ENCODE data around the gene TBX1. TPM values are rescaled to one million over a fixed set of nuclear protein-coding genes. Genes with fewer than 3 reads are reported as not detected.

TBX1 gene
- polyA plus RNA-seq, 4 donors = 1.1 to 4.8 (median 1.3) TPM; not detected in 1

GRCh38 chr22:19784384-19785175 is 24.0 kb downstream of the TBX1 start:
- DNase-seq (no peak), FAIRE-seq (no peak)
- no peaks in the 10 kb centered on the region for H3K9me3 ChIP-seq (ENCODE audit: control insufficient read depth in 2 of 2, insufficient read depth in 1 of 2, low read depth in 1 of 2, low read length in 1 of 2)
- no peaks in the 10 kb centered on the region for H3K4me1 ChIP-seq (ENCODE audit: control insufficient read depth in 3 of 3, insufficient read depth in 2 of 3, low read depth in 1 of 3, low read length in 2 of 3)
- WGBS, 3 donors = 91 to 93% (median 92%) methylated on average over 33 of the region's 33 CpGs
- H3K27me3 ChIP-seq (ENCODE audit: control insufficient read depth in 3 of 3, insufficient read depth in 3 of 3, low read length in 3 of 3) = peaks cover 0 to 17% (median 0%) of the 10 kb centered on the region in 3 donors
- H3K27ac ChIP-seq (ENCODE audit: low read depth in 1 of 3, low read length in 2 of 3) = no peak overlapping the region
- H3K36me3 ChIP-seq (ENCODE audit: control insufficient read depth in 3 of 3, insufficient read depth in 2 of 3, low read depth in 1 of 3, low read length in 3 of 3) = peaks cover 0 to 10% (median 0%) of the 10 kb centered on the region in 3 donors
- H3K4me3 ChIP-seq (ENCODE audit: low read depth in 1 of 3, low read length in 3 of 3) = no peak overlapping the region

DNA sequence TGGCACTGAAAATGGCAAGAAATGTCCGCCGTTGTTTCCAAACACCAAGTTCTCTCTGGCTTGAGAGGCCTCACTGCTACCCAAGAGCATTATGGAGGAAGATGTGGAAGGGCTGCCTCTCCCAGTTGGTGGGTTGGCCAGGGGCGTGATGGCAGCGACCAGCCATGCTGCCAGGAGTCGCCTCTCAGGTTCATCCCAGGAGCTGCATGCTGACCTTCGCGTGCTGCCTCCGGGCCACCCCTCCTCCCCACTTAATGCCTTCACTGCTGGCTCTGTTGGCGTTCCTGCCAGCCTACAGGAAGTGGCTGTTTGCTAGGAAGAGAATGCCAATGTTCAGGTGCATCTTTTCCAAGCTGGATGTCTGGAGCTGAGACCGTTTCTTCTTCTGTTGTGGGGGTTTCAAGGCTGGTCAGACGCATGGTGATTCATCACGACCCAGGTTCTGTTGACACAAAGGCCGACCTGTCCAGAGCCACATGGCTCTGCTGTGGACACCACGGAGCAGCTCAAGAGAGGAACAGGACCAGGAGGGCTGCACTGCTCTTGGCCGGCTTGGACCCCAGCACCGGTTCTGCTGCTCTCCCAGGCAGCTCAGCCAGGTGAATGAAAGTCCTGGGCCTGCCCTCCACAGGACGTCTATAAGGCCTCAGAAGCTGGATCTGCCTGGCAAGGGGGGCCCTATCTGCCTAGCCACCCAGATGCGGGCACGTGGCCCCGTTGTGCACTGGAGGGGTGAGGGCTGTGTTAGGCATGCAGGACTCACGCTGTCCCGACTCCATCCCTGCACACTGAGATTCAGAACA is 25.1 kb downstream of the TBX1 start:
- Histone ChIP-seq H3K9me3 (ENCODE audit: control insufficient read depth in 2 of 2, insufficient read depth in 1 of 2, low read depth in 1 of 2, low read length in 1 of 2) (no peaks in the 10 kb centered on the region), H3K27me3 (ENCODE audit: control insufficient read depth in 3 of 3, insufficient read depth in 3 of 3, low read length in 3 of 3) (peaks cover 0 to 13% (median 0%) of the 10 kb centered on the region in 3 donors), H3K4me3 (ENCODE audit: low read depth in 1 of 3, low read length in 3 of 3) (no peak overlapping the region), H3K4me1 (ENCODE audit: control insufficient read depth in 3 of 3, insufficient read depth in 2 of 3, low read depth in 1 of 3, low read length in 2 of 3) (no peaks in the 10 kb centered on the region), H3K36me3 (ENCODE audit: control insufficient read depth in 3 of 3, insufficient read depth in 2 of 3, low read depth in 1 of 3, low read length in 3 of 3) (peaks cover 0 to 10% (median 0%) of the 10 kb centered on the region in 3 donors), H3K27ac (ENCODE audit: low read depth in 1 of 3, low read length in 2 of 3) (no peak overlapping the region)
- 88 to 89% (median 89%) methylated on average over 22 of the region's 22 CpGs for whole genome bisulfite sequencing, 3 donors
- DNase-seq (no peak), FAIRE-seq (no peak)

DNA sequence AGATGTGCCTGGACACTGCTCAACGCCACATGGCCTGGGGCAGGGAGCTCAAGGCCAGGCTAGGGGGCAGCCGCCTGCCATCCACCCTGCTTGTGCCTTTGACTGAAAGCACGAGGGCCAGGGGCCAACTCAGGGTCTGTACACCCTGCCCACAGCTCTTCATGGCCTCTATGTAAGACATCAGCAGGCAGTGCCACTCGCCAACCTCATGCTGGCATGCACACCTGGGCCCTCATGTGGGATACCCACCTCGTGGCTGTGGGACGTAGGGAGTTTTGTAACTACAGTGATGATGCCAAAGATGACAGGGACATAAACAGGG is 25.6 kb downstream of the TBX1 start:
- peaks cover 0 to under 1% of the 10 kb centered on the region in 2 donors for H3K9me3 ChIP-seq (ENCODE audit: control insufficient read depth in 2 of 2, insufficient read depth in 1 of 2, low read depth in 1 of 2, low read length in 1 of 2)
- H3K27me3 ChIP-seq (ENCODE audit: control insufficient read depth in 3 of 3, insufficient read depth in 3 of 3, low read length in 3 of 3) = peaks cover 0 to 9% (median 0%) of the 10 kb centered on the region in 3 donors
- no peak overlapping the region for H3K27ac ChIP-seq (ENCODE audit: low read depth in 1 of 3, low read length in 2 of 3)
- H3K36me3 ChIP-seq (ENCODE audit: control insufficient read depth in 3 of 3, insufficient read depth in 2 of 3, low read depth in 1 of 3, low read length in 3 of 3) = peaks cover 0 to 12% (median 0%) of the 10 kb centered on the region in 3 donors
- H3K4me1 ChIP-seq (ENCODE audit: control insufficient read depth in 3 of 3, insufficient read depth in 2 of 3, low read depth in 1 of 3, low read length in 2 of 3) = no peaks in the 10 kb centered on the region
- DNase-seq (no peak), FAIRE-seq (no peak)
- WGBS, 3 donors = 77 to 86% (median 83%) methylated on average over 6 of the region's 6 CpGs
- no peak overlapping the region for H3K4me3 ChIP-seq (ENCODE audit: low read depth in 1 of 3, low read length in 3 of 3)

DNA sequence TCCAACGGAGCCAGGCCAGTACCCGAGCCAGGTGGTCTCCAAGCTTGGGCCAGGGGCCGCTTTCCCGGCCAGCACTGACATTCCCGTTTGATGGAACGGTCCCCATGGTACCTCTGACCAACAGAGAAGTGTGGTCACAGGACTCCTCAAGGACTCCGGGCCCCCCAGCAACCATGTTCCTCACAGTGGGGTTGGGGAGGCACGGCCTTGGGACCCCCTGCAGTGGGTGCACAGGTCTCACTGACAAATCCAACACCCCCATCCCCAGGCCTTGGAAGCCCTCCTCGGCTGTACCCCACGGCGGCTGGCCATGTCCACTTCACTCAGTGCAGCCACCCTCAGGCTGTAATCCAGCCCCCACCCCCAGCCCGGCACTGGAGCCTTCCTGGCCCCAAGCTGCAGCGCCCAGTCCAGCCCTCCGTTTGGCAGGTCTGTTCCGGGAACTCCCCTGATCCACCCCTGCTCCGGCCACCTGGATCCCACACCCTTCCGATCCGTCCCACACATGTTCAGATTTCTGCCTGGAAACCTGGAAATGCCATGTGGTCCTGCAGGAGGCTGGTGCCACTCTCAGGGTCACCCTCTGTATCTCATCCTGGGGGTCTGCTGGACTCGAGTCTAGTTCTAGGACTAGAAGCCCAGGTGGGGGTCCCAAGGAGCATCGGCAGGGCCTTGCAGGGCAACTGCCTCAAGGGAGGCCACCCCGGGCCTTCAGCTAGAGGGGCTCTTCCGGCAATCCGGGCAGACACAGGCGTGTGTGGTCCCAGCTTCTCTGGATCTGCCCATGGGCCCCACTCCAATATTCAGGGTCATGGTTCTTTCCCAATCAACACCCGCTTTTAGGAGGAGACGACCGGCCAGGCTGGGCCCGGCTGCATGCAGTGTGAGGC is 26.6 kb downstream of the TBX1 start:
- no peak overlapping the region for H3K4me3 ChIP-seq (ENCODE audit: low read depth in 1 of 3, low read length in 3 of 3)
- FAIRE-seq = no peak
- peaks cover 0 to 14% (median 0%) of the 10 kb centered on the region in 3 donors for H3K36me3 ChIP-seq (ENCODE audit: control insufficient read depth in 3 of 3, insufficient read depth in 2 of 3, low read depth in 1 of 3, low read length in 3 of 3)
- 92 to 95% (median 92%) methylated on average over 28 of the region's 28 CpGs for WGBS, 3 donors
- DNase-seq = no peak
- peaks cover 0 to 9% (median 0%) of the 10 kb centered on the region in 3 donors for H3K27me3 ChIP-seq (ENCODE audit: control insufficient read depth in 3 of 3, insufficient read depth in 3 of 3, low read length in 3 of 3)
- H3K27ac ChIP-seq (ENCODE audit: low read depth in 1 of 3, low read length in 2 of 3) = no peak overlapping the region
- no peaks in the 10 kb centered on the region for H3K4me1 ChIP-seq (ENCODE audit: control insufficient read depth in 3 of 3, insufficient read depth in 2 of 3, low read depth in 1 of 3, low read length in 2 of 3)
- H3K9me3 ChIP-seq (ENCODE audit: control insufficient read depth in 2 of 2, insufficient read depth in 1 of 2, low read depth in 1 of 2, low read length in 1 of 2) = peaks cover 0 to 8% of the 10 kb centered on the region in 2 donors

GRCh38 chr22:19787849-19788141 is 27.2 kb downstream of the TBX1 start:
- Histone ChIP-seq H3K27me3 (ENCODE audit: control insufficient read depth in 3 of 3, insufficient read depth in 3 of 3, low read length in 3 of 3) (peaks cover 0 to 5% (median 0%) of the 10 kb centered on the region in 3 donors), H3K4me3 (ENCODE audit: low read depth in 1 of 3, low read length in 3 of 3) (no peak overlapping the region), H3K36me3 (ENCODE audit: control insufficient read depth in 3 of 3, insufficient read depth in 2 of 3, low read depth in 1 of 3, low read length in 3 of 3) (peaks cover 0 to 14% (median 0%) of the 10 kb centered on the region in 3 donors), H3K9me3 (ENCODE audit: control insufficient read depth in 2 of 2, insufficient read depth in 1 of 2, low read depth in 1 of 2, low read length in 1 of 2) (peaks cover 0 to 14% of the 10 kb centered on the region in 2 donors), H3K27ac (ENCODE audit: low read depth in 1 of 3, low read length in 2 of 3) (no peak overlapping the region), H3K4me1 (ENCODE audit: control insufficient read depth in 3 of 3, insufficient read depth in 2 of 3, low read depth in 1 of 3, low read length in 2 of 3) (no peaks in the 10 kb centered on the region)
- no peak for FAIRE-seq
- no peak for DNase-seq
- 91 to 93% (median 91%) methylated on average over 9 of the region's 9 CpGs for WGBS, 3 donors

- DNase-seq = no peak
- no peak for FAIRE-seq
- 93 to 97% (median 95%) methylated on average over 27 to 34 of the region's 34 CpGs for WGBS, 3 donors
Observed at GRCh38 chr22:19788661-19789225, 28.2 kb downstream of the TBX1 start.

DNA sequence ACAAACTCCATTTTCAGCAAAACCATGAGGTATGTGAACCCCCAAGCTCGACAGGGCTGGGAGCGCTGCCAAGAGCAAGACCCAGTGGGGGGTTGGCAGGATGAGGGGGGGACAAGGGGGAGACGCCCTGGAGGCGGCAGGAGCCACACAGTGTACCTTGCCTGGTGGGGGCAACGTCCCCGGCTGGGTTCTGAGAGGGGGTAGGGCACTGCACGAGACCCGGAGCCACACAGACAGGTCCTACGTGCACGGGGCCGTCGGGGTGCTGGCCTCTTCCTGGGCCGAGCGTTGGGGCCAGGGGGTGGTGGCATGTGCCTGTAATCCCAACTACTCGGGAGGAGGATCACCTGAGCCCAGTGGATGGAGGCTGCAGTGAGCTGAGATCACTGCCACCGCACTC is 28.8 kb downstream of the TBX1 start:
- FAIRE-seq (no peak), DNase-seq (no peak)
- H3K36me3 ChIP-seq (ENCODE audit: control insufficient read depth in 3 of 3, insufficient read depth in 2 of 3, low read depth in 1 of 3, low read length in 3 of 3) = peaks cover 0 to 14% (median 0%) of the 10 kb centered on the region in 3 donors
- H3K9me3 ChIP-seq (ENCODE audit: control insufficient read depth in 2 of 2, insufficient read depth in 1 of 2, low read depth in 1 of 2, low read length in 1 of 2) = peaks cover 0 to 18% of the 10 kb centered on the region in 2 donors
- H3K27ac ChIP-seq (ENCODE audit: low read depth in 1 of 3, low read length in 2 of 3) = no peak overlapping the region
- WGBS, 3 donors = 91 to 95% (median 95%) methylated on average over 16 of the region's 16 CpGs
- H3K4me1 ChIP-seq (ENCODE audit: control insufficient read depth in 3 of 3, insufficient read depth in 2 of 3, low read depth in 1 of 3, low read length in 2 of 3) = no peaks in the 10 kb centered on the region
- no peaks in the 10 kb centered on the region for H3K27me3 ChIP-seq (ENCODE audit: control insufficient read depth in 3 of 3, insufficient read depth in 3 of 3, low read length in 3 of 3)
- H3K4me3 ChIP-seq (ENCODE audit: low read depth in 1 of 3, low read length in 3 of 3) = no peak overlapping the region

More at GRCh38 chr22:19788661-19789225, 28.2 kb downstream of the TBX1 start:
- Histone ChIP-seq H3K36me3 (ENCODE audit: control insufficient read depth in 3 of 3, insufficient read depth in 2 of 3, low read depth in 1 of 3, low read length in 3 of 3) (peaks cover 0 to 14% (median 0%) of the 10 kb centered on the region in 3 donors), H3K4me1 (ENCODE audit: control insufficient read depth in 3 of 3, insufficient read depth in 2 of 3, low read depth in 1 of 3, low read length in 2 of 3) (no peaks in the 10 kb centered on the region), H3K27me3 (ENCODE audit: control insufficient read depth in 3 of 3, insufficient read depth in 3 of 3, low read length in 3 of 3) (no peaks in the 10 kb centered on the region), H3K27ac (ENCODE audit: low read depth in 1 of 3, low read length in 2 of 3) (no peak overlapping the region), H3K4me3 (ENCODE audit: low read depth in 1 of 3, low read length in 3 of 3) (no peak overlapping the region), H3K9me3 (ENCODE audit: control insufficient read depth in 2 of 2, insufficient read depth in 1 of 2, low read depth in 1 of 2, low read length in 1 of 2) (peaks cover 0 to 16% of the 10 kb centered on the region in 2 donors)

GRCh38 chr22:19789828-19790227 is 29.2 kb downstream of the TBX1 start:
- no peak for DNase-seq
- Histone ChIP-seq H3K27me3 (ENCODE audit: control insufficient read depth in 3 of 3, insufficient read depth in 3 of 3, low read length in 3 of 3) (no peaks in the 10 kb centered on the region), H3K4me1 (ENCODE audit: control insufficient read depth in 3 of 3, insufficient read depth in 2 of 3, low read depth in 1 of 3, low read length in 2 of 3) (no peaks in the 10 kb centered on the region)

More at GRCh38 chr22:19789828-19790227, 29.2 kb downstream of the TBX1 start:
- FAIRE-seq = no peak
- no peak overlapping the region for H3K27ac ChIP-seq (ENCODE audit: low read depth in 1 of 3, low read length in 2 of 3)
- H3K36me3 ChIP-seq (ENCODE audit: control insufficient read depth in 3 of 3, insufficient read depth in 2 of 3, low read depth in 1 of 3, low read length in 3 of 3) = peaks cover 0 to 14% (median 0%) of the 10 kb centered on the region in 3 donors
- peaks cover 0 to 18% of the 10 kb centered on the region in 2 donors for H3K9me3 ChIP-seq (ENCODE audit: control insufficient read depth in 2 of 2, insufficient read depth in 1 of 2, low read depth in 1 of 2, low read length in 1 of 2)
- no peak overlapping the region for H3K4me3 ChIP-seq (ENCODE audit: low read depth in 1 of 3, low read length in 3 of 3)
- WGBS, 3 donors = 76 to 97% (median 83%) methylated on average over 6 of the region's 6 CpGs
